Mammary epithelial cell (primary cell): Measurements from ENCODE around the gene FAF1.

ENCODE experiments used
- EZH2 ChIP-seq: IDR thresholded peaks from 2 replicates; pipeline ENCODE4 v1.6.1; 2012; ENCODE audit warnings: low read length, inconsistent platforms, borderline replicate concordance
- TF ChIP-seq, protein P1 (sequence below), 2 donors: IDR thresholded peaks in 1 of 2; conservative IDR thresholded peaks in 1 of 2; 2 replicates each; pipeline ENCODE4 v1.5.1; 2011 to 2012; ENCODE audit warnings: inconsistent platforms in 2 of 2, low read length in 2 of 2, mild to moderate bottlenecking in 2 of 2, control low read depth in 1 of 2, low read depth in 1 of 2; ENCODE audit not compliant: insufficient read depth in 1 of 2; ENCODE audit errors: extremely low read depth in 1 of 2

- TF ChIP-seq, protein P1, sequence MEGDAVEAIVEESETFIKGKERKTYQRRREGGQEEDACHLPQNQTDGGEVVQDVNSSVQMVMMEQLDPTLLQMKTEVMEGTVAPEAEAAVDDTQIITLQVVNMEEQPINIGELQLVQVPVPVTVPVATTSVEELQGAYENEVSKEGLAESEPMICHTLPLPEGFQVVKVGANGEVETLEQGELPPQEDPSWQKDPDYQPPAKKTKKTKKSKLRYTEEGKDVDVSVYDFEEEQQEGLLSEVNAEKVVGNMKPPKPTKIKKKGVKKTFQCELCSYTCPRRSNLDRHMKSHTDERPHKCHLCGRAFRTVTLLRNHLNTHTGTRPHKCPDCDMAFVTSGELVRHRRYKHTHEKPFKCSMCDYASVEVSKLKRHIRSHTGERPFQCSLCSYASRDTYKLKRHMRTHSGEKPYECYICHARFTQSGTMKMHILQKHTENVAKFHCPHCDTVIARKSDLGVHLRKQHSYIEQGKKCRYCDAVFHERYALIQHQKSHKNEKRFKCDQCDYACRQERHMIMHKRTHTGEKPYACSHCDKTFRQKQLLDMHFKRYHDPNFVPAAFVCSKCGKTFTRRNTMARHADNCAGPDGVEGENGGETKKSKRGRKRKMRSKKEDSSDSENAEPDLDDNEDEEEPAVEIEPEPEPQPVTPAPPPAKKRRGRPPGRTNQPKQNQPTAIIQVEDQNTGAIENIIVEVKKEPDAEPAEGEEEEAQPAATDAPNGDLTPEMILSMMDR (conservative IDR thresholded peaks at IDR 0.05 in 1 of 2, IDR thresholded peaks at IDR 0.05 in 1 of 2; ENCODE audit: extremely low read depth in 1 of 2, insufficient read depth in 1 of 2, low read depth in 1 of 2, low read length in 2 of 2) = no peak
- TF ChIP-seq EZH2 = no peak
Measured at GRCh38 chr1:50681931-50682330, 278.1 kb downstream of the FAF1 start.
